ENCODE measurements around the gene RPS6KA2.
"Not testable (repeated sequence)": the region's sequence is repeated elsewhere in the genome, so short reads cannot be mapped to it uniquely, and the experiment has no call there.

- TF ChIP-seq, protein P1, sequence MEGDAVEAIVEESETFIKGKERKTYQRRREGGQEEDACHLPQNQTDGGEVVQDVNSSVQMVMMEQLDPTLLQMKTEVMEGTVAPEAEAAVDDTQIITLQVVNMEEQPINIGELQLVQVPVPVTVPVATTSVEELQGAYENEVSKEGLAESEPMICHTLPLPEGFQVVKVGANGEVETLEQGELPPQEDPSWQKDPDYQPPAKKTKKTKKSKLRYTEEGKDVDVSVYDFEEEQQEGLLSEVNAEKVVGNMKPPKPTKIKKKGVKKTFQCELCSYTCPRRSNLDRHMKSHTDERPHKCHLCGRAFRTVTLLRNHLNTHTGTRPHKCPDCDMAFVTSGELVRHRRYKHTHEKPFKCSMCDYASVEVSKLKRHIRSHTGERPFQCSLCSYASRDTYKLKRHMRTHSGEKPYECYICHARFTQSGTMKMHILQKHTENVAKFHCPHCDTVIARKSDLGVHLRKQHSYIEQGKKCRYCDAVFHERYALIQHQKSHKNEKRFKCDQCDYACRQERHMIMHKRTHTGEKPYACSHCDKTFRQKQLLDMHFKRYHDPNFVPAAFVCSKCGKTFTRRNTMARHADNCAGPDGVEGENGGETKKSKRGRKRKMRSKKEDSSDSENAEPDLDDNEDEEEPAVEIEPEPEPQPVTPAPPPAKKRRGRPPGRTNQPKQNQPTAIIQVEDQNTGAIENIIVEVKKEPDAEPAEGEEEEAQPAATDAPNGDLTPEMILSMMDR (IDR thresholded peaks at IDR 0.05; ENCODE audit: insufficient read depth, low read length), result not testable (repeated sequence)
- TF ChIP-seq POLR2AphosphoS5 (IDR thresholded peaks at IDR 0.05; ENCODE audit: low read depth); GABPA (IDR thresholded peaks at IDR 0.05; ENCODE audit: low read depth); SPI1 (IDR thresholded peaks at IDR 0.05; ENCODE audit: borderline replicate concordance, low read depth): not testable (repeated sequence)
- TF ChIP-seq, protein P2, sequence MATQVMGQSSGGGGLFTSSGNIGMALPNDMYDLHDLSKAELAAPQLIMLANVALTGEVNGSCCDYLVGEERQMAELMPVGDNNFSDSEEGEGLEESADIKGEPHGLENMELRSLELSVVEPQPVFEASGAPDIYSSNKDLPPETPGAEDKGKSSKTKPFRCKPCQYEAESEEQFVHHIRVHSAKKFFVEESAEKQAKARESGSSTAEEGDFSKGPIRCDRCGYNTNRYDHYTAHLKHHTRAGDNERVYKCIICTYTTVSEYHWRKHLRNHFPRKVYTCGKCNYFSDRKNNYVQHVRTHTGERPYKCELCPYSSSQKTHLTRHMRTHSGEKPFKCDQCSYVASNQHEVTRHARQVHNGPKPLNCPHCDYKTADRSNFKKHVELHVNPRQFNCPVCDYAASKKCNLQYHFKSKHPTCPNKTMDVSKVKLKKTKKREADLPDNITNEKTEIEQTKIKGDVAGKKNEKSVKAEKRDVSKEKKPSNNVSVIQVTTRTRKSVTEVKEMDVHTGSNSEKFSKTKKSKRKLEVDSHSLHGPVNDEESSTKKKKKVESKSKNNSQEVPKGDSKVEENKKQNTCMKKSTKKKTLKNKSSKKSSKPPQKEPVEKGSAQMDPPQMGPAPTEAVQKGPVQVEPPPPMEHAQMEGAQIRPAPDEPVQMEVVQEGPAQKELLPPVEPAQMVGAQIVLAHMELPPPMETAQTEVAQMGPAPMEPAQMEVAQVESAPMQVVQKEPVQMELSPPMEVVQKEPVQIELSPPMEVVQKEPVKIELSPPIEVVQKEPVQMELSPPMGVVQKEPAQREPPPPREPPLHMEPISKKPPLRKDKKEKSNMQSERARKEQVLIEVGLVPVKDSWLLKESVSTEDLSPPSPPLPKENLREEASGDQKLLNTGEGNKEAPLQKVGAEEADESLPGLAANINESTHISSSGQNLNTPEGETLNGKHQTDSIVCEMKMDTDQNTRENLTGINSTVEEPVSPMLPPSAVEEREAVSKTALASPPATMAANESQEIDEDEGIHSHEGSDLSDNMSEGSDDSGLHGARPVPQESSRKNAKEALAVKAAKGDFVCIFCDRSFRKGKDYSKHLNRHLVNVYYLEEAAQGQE (IDR thresholded peaks at IDR 0.05; ENCODE audit: insufficient replicate concordance, low read depth), result not testable (repeated sequence)
Observed at GRCh38 chr6:166362427-166362826, 264.6 kb downstream of the RPS6KA2 start.

All from HL-60 (cell line).